Stimulated activated CD8-positive, alpha-beta memory T cell treated with anti-CD3 and anti-CD28 coated beads, Interleukin-12 subunit alpha, Interleukin-12 subunit beta, amount 100 ng/mL, for 24 hours (primary cell): ENCODE results near the gene ACER1.
A peak's percentile ranks its signal among the peaks of the same experiment; 100 is the strongest.
"Not testable (repeated sequence)": the region's sequence is repeated elsewhere in the genome, so short reads cannot be mapped to it uniquely, and the experiment has no call there.

Experiments
- DNase-seq: peaks from one replicate; pipeline ENCODE4 v3.0.0-alpha.2; 2020; ENCODE audit errors: extremely low read depth

ACER1 gene

GRCh38 chr19:6287269-6287885 is 46.0 kb downstream of the ACER1 start:
- DNase-seq, result no peak

GRCh38 chr19:6286676-6287075 is 46.7 kb downstream of the ACER1 start:
- no peak for DNase-seq

- not testable (repeated sequence) for DNase-seq
These were observed 51.0 kb downstream of the ACER1 start for GRCh38 chr19:6282393-6282792.

GRCh38 chr19:6279931-6280591 is 53.4 kb downstream of the ACER1 start, which contains the start of gene MLLT1:
Gene MLLT1, minus strand, starts transcription at chr19:6279975. Its CDS starts 191 bp downstream, at chr19:6279784.
- DNase-seq, result peak; percentile 95

- DNase-seq, result no peak
These were observed 53.8 kb downstream of the ACER1 start for GRCh38 chr19:6279620-6279930.

- no peak for DNase-seq
These were observed 54.4 kb downstream of the ACER1 start for GRCh38 chr19:6278740-6279619.

- no peak for DNase-seq
These were observed 55.4 kb downstream of the ACER1 start for GRCh38 chr19:6278051-6278450.

- no peak for DNase-seq
These were observed 57.0 kb downstream of the ACER1 start for GRCh38 chr19:6276447-6276846.

GRCh38 chr19:6275170-6275744 is 58.2 kb downstream of the ACER1 start:
- DNase-seq, result no peak

- no peak for DNase-seq
These were observed 58.7 kb downstream of the ACER1 start for GRCh38 chr19:6274756-6275155.

- DNase-seq, result no peak
These were observed 59.5 kb downstream of the ACER1 start for GRCh38 chr19:6273701-6274601.

- DNase-seq, result no peak
These were observed 60.4 kb downstream of the ACER1 start for GRCh38 chr19:6272913-6273600.

- DNase-seq, result no peak
These were observed 61.0 kb downstream of the ACER1 start for GRCh38 chr19:6272411-6272791.

GRCh38 chr19:6271721-6272410 is 61.5 kb downstream of the ACER1 start:
- DNase-seq, result no peak

- no peak for DNase-seq
These were observed 62.2 kb downstream of the ACER1 start for GRCh38 chr19:6271251-6271650.

- no peak for DNase-seq
These were observed 62.6 kb downstream of the ACER1 start for GRCh38 chr19:6270822-6271221.

- DNase-seq, result no peak
These were observed 63.2 kb downstream of the ACER1 start for GRCh38 chr19:6270076-6270745.

GRCh38 chr19:6269101-6269886 is 64.1 kb downstream of the ACER1 start:
- DNase-seq, result no peak

GRCh38 chr19:6268382-6268771 is 65.0 kb downstream of the ACER1 start:
- no peak for DNase-seq
